Neural cell (in vitro differentiated cells): ENCODE data around the gene CACNA1D. TPM values are rescaled to one million over a fixed set of nuclear protein-coding genes. Genes with fewer than 3 reads are reported as not detected.

Experiments
- H2AFZ ChIP-seq: fragments of 200-600, 300-800 bp; sonication (generic), shearing (Covaris generic); 2 replicates; pipeline ENCODE4 v1.6.0; 2014; ENCODE audit warnings: low read depth, mild to moderate bottlenecking, antibody characterized with exemption, low read length, moderate library complexity
- H3F3A ChIP-seq: fragments of 200-600 bp; shearing (Covaris generic); 2 replicates; pipeline ENCODE4 v1.6.1; 2016; ENCODE audit warnings: mild to moderate bottlenecking, moderate library complexity, mixed read lengths, antibody characterized with exemption, low read length; ENCODE audit not compliant: insufficient read depth, poor library complexity, severe bottlenecking
- H3K27ac ChIP-seq: fragments of 200-600, 300-800 bp; sonication (generic), shearing (Covaris generic); 2 replicates; pipeline ENCODE4 v1.5.1; 2014; ENCODE audit warnings: mild to moderate bottlenecking, low read length, moderate library complexity
- H3K27me3 ChIP-seq: fragments of 300-800, 200-600 bp; sonication (generic), shearing (Covaris generic); 2 replicates; pipeline ENCODE4 v1.6.0; 2014; ENCODE audit warnings: mild to moderate bottlenecking, low read depth, low read length, moderate library complexity; ENCODE audit not compliant: insufficient read depth
- H3K36me3 ChIP-seq: fragments of 300-800, 200-600 bp; sonication (generic), shearing (Covaris generic); 2 replicates; pipeline ENCODE4 v1.5.1; 2014; ENCODE audit warnings: mild to moderate bottlenecking, antibody characterized with exemption, low read length, moderate library complexity; ENCODE audit not compliant: insufficient read depth
- H3K4me2 ChIP-seq: fragments of 300-800, 200-600 bp; sonication (generic), shearing (Covaris generic); 2 replicates; pipeline ENCODE4 v1.6.0; 2014; ENCODE audit warnings: mild to moderate bottlenecking, low read length
- H3K4me3 ChIP-seq: fragments of 300-800, 200-600 bp; sonication (generic), shearing (Covaris generic); 2 replicates; pipeline ENCODE4 v1.5.1; 2014; ENCODE audit warnings: mild to moderate bottlenecking, low read length, moderate library complexity
- H3K79me2 ChIP-seq: fragments of 200-600 bp; shearing (Covaris generic); replicated peaks from 2 replicates; pipeline ENCODE4 v1.6.0; 2014; ENCODE audit warnings: mild to moderate bottlenecking, low read length, moderate library complexity; ENCODE audit not compliant: insufficient read depth
- H3K9ac ChIP-seq: fragments of 300-800, 200-600 bp; sonication (generic), shearing (Covaris generic); 2 replicates; pipeline ENCODE4 v1.6.1; 2016; ENCODE audit warnings: mild to moderate bottlenecking, low read length, mixed read lengths
- H3K9me2 ChIP-seq: fragments of 200-600 bp; shearing (Covaris generic); 2 replicates; pipeline ENCODE4 v1.6.1; 2016; ENCODE audit warnings: mild to moderate bottlenecking, low read length, mixed read lengths; ENCODE audit not compliant: insufficient read depth
- H3K9me3 ChIP-seq: fragments of 200-600, 300-800 bp; sonication (generic), shearing (Covaris generic); 2 replicates; pipeline ENCODE4 v1.6.1; 2016; ENCODE audit warnings: mild to moderate bottlenecking, mixed run types, low read length, moderate library complexity, mixed read lengths
- H4K20me1 ChIP-seq: fragments of 200-600 bp; shearing (Covaris generic); 2 replicates; pipeline ENCODE4 v1.6.1; 2016; ENCODE audit warnings: mild to moderate bottlenecking, mixed run types; ENCODE audit not compliant: insufficient read depth
- CTCF ChIP-seq: fragments of 450-650 bp; IDR thresholded peaks from 2 replicates; pipeline ENCODE4 v1.5.1; 2014; ENCODE audit warnings: antibody characterized with exemption, mild to moderate bottlenecking, moderate library complexity; ENCODE audit not compliant: poor library complexity, severe bottlenecking
- EP300 ChIP-seq: fragments of 450-650 bp; conservative IDR thresholded peaks from 2 replicates; pipeline ENCODE4 v1.6.1; 2014; ENCODE audit warnings: antibody characterized with exemption, mild to moderate bottlenecking, moderate library complexity; ENCODE audit not compliant: poor library complexity, severe bottlenecking
- EZH2 ChIP-seq: fragments of 200-600, 300-800 bp; shearing (Covaris generic), sonication (generic); IDR thresholded peaks from 2 replicates; pipeline ENCODE4 v1.6.1; 2014; ENCODE audit warnings: antibody characterized with exemption, low read length, borderline replicate concordance, mild to moderate bottlenecking; ENCODE audit not compliant: insufficient read depth, poor library complexity, severe bottlenecking
- MXI1 ChIP-seq: fragments of 450-650 bp; conservative IDR thresholded peaks from 2 replicates; pipeline ENCODE4 v1.6.1; 2014; ENCODE audit warnings: antibody characterized with exemption, mild to moderate bottlenecking; ENCODE audit not compliant: poor library complexity, severe bottlenecking
- POLR2AphosphoS5 ChIP-seq: IDR thresholded peaks from 2 replicates; pipeline ENCODE4 v1.6.1; 2012
- RAD21 ChIP-seq: fragments of 450-650 bp; conservative IDR thresholded peaks from 2 replicates; pipeline ENCODE4 v1.6.1; 2014; ENCODE audit warnings: antibody characterized with exemption, mild to moderate bottlenecking, moderate library complexity
- SMC3 ChIP-seq: fragments of 450-650 bp; conservative IDR thresholded peaks from 2 replicates; pipeline ENCODE4 v1.6.1; 2014; ENCODE audit warnings: antibody characterized with exemption, mild to moderate bottlenecking, moderate library complexity; ENCODE audit not compliant: poor library complexity
- TAF1 ChIP-seq: IDR thresholded peaks from 2 replicates; pipeline ENCODE4 v1.6.1; 2012; ENCODE audit warnings: low read depth
- polyA plus RNA-seq: library from polyadenylated mRNA; depleted of rRNA; stranded (reverse); fragments of >200 nt; gene quantifications from 2 replicates; pipeline ENCODE4 v1.2.3, GENCODE V29; 2014
- TF ChIP-seq, protein P1 (sequence below): IDR thresholded peaks from 2 replicates; pipeline ENCODE4 v1.6.1; 2012; ENCODE audit warnings: borderline replicate concordance

CACNA1D gene
- polyA plus RNA-seq, 1 donor from 2014 or later: 22.5 TPM

DNA sequence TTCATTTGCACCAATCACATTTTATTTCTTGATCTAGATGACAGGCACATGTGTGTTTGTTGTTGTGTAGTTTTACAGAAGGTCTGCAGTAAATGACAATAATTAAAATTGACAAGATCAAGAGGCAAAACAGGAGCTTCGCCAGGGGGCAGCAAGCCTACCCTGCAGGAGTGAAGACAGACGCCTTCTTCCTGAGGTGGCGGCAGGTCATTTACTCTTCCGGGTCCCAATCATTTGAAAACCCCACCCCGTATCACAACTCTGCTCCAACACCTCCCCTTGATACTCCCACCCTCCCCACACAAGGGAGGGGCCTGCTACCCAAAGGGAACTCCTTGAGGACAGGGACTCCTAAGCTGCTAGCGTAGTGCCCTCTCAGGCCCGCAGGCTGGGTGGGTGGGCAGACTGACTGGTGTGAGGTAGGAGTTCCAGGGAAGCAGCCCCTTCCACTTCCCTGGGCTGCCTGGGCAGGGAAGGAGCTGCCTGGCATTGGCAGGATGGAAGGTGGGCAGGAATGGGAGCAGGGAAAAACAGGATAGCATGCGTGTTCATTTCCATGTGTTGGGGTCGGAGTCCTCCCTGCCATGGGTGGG, 338.7 kb downstream of the CACNA1D start:
- Histone ChIP-seq H3K79me2 (no peaks in the 10 kb centered on the region), H4K20me1 (no peaks in the 10 kb centered on the region), H3K9me3 (no peaks in the 10 kb centered on the region), H3F3A (no peaks in the 10 kb centered on the region), H3K27ac (no peak overlapping the region), H3K9ac (no peak overlapping the region), H3K4me3 (no peak overlapping the region), H3K9me2 (no peaks in the 10 kb centered on the region), H3K27me3 (no peaks in the 10 kb centered on the region), H3K4me2 (no peak overlapping the region), H3K36me3 (no peaks in the 10 kb centered on the region), H2AFZ (no peak overlapping the region)
- TF ChIP-seq SMC3 (no peak), EP300 (no peak)
- TF ChIP-seq, protein P1, sequence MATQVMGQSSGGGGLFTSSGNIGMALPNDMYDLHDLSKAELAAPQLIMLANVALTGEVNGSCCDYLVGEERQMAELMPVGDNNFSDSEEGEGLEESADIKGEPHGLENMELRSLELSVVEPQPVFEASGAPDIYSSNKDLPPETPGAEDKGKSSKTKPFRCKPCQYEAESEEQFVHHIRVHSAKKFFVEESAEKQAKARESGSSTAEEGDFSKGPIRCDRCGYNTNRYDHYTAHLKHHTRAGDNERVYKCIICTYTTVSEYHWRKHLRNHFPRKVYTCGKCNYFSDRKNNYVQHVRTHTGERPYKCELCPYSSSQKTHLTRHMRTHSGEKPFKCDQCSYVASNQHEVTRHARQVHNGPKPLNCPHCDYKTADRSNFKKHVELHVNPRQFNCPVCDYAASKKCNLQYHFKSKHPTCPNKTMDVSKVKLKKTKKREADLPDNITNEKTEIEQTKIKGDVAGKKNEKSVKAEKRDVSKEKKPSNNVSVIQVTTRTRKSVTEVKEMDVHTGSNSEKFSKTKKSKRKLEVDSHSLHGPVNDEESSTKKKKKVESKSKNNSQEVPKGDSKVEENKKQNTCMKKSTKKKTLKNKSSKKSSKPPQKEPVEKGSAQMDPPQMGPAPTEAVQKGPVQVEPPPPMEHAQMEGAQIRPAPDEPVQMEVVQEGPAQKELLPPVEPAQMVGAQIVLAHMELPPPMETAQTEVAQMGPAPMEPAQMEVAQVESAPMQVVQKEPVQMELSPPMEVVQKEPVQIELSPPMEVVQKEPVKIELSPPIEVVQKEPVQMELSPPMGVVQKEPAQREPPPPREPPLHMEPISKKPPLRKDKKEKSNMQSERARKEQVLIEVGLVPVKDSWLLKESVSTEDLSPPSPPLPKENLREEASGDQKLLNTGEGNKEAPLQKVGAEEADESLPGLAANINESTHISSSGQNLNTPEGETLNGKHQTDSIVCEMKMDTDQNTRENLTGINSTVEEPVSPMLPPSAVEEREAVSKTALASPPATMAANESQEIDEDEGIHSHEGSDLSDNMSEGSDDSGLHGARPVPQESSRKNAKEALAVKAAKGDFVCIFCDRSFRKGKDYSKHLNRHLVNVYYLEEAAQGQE: no peak

- no peak overlapping the region for H2AFZ ChIP-seq
- no peaks in the 10 kb centered on the region for H3K36me3 ChIP-seq
- H3K9me2 ChIP-seq: no peaks in the 10 kb centered on the region
- no peaks in the 10 kb centered on the region for H3K9me3 ChIP-seq
- H3F3A ChIP-seq: no peaks in the 10 kb centered on the region
- no peak overlapping the region for H3K27ac ChIP-seq
- H3K4me3 ChIP-seq: no peak overlapping the region
- no peak overlapping the region for H3K9ac ChIP-seq
- H4K20me1 ChIP-seq: no peaks in the 10 kb centered on the region
- H3K4me2 ChIP-seq: no peak overlapping the region
- no peaks in the 10 kb centered on the region for H3K27me3 ChIP-seq
- TF ChIP-seq POLR2AphosphoS5: no peak
- no peak for TF ChIP-seq RAD21
- TF ChIP-seq EP300: no peak
- no peak for TF ChIP-seq TAF1
- TF ChIP-seq CTCF: no peak
- TF ChIP-seq EZH2: no peak
- no peak for TF ChIP-seq MXI1
- no peak for TF ChIP-seq SMC3
- TF ChIP-seq, protein P1: no peak
- H3K79me2 ChIP-seq: no peaks in the 10 kb centered on the region
These were observed 339.3 kb downstream of the CACNA1D start for GRCh38 chr3:53833700-53834099.
